ENCODE measurements around the gene FYB1.

Gene FYB1

DNA sequence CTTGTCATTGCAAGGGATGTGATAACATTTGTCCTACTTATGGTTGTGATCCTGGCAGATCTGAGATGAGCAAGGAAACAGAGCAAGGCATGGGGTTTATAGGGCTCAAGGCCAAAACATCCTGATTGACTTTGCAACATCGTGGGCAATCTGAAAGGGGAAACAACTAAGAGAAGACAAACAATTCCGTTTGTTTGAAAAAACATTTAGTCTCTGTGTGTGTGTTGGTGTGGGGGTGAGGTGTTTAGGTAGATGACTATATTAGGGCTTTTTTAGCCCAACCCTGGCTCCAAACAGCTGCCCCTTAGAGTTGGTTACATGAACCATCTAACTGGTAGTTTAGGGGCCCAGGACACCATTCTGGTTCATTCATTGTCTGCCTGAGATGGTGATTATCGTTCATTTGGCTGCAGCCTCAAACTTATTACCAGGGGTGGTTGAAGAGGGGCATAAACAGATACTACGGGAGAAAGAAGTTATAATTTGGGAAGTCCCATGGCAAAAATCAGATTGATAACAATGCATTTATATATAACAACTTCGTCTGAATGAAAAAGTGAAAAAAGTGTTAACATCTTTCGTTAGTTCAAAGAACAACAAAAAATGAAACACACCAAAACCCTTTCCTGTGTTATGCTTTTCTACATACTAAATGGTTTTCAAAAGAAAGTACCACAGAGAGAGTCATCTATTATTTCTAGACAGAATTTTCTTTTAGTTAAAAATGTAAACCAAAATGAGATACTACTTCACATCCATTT is 5.7 kb downstream of the FYB1 start:
- no peaks in the 10 kb centered on the region for H3K36me3 ChIP-seq
- no peak overlapping the region for H3K27ac ChIP-seq
- no peak overlapping the region for H3K4me3 ChIP-seq (ENCODE audit: low read depth, low read length)
- H3K9me3 ChIP-seq (ENCODE audit: severe bottlenecking): no peaks in the 10 kb centered on the region
- H3K27me3 ChIP-seq (ENCODE audit: insufficient read depth, low read depth, severe bottlenecking): no peaks in the 10 kb centered on the region
- TF ChIP-seq, protein P1, sequence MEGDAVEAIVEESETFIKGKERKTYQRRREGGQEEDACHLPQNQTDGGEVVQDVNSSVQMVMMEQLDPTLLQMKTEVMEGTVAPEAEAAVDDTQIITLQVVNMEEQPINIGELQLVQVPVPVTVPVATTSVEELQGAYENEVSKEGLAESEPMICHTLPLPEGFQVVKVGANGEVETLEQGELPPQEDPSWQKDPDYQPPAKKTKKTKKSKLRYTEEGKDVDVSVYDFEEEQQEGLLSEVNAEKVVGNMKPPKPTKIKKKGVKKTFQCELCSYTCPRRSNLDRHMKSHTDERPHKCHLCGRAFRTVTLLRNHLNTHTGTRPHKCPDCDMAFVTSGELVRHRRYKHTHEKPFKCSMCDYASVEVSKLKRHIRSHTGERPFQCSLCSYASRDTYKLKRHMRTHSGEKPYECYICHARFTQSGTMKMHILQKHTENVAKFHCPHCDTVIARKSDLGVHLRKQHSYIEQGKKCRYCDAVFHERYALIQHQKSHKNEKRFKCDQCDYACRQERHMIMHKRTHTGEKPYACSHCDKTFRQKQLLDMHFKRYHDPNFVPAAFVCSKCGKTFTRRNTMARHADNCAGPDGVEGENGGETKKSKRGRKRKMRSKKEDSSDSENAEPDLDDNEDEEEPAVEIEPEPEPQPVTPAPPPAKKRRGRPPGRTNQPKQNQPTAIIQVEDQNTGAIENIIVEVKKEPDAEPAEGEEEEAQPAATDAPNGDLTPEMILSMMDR (IDR thresholded peaks at IDR 0.05; ENCODE audit: low read depth, low read length): no peak
- no peak for DNase-seq

DNA sequence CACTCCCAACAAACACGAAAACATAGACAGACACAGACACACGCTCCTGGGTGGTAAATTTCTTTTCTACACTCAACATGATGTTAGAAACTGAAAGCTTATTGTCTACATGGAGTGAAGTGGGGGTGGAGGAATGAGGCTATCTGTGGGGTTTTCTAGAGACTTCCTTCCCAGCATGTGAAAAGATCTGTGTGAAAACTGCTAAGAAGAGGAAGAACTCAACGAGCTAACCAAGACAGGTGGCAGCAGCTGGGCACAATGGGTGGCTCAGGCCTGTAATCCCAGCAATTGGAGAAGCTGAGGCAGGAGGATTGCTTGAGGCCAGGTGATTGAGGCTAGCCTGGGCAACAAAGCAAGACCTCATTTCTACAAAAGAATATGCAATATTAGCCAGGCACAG is 7.6 kb downstream of the FYB1 start:
- H3K27ac ChIP-seq: no peak overlapping the region
- H3K4me3 ChIP-seq (ENCODE audit: low read depth, low read length): no peak overlapping the region
- no peaks in the 10 kb centered on the region for H3K9me3 ChIP-seq (ENCODE audit: severe bottlenecking)
- H3K27me3 ChIP-seq (ENCODE audit: insufficient read depth, low read depth, severe bottlenecking): no peaks in the 10 kb centered on the region
- no peak for DNase-seq
- TF ChIP-seq, protein P1 (IDR thresholded peaks at IDR 0.05; ENCODE audit: low read depth, low read length): no peak
- no peaks in the 10 kb centered on the region for H3K36me3 ChIP-seq

- Histone ChIP-seq H3K36me3 (no peaks in the 10 kb centered on the region), H3K9me3 (ENCODE audit: severe bottlenecking) (no peaks in the 10 kb centered on the region), H3K4me3 (ENCODE audit: low read depth, low read length) (no peak overlapping the region), H3K27me3 (ENCODE audit: insufficient read depth, low read depth, severe bottlenecking) (no peaks in the 10 kb centered on the region), H3K27ac (no peak overlapping the region)
- no peak for DNase-seq
- TF ChIP-seq, protein P1 (IDR thresholded peaks at IDR 0.05; ENCODE audit: low read depth, low read length): no peak
These were observed 9.4 kb downstream of the FYB1 start for GRCh38 chr5:39209924-39210323.

GRCh38 chr5:39208471-39208870 is 10.9 kb downstream of the FYB1 start:
- Histone ChIP-seq H3K4me3 (ENCODE audit: low read depth, low read length) (no peak overlapping the region), H3K27me3 (ENCODE audit: insufficient read depth, low read depth, severe bottlenecking) (no peaks in the 10 kb centered on the region), H3K27ac (no peak overlapping the region), H3K36me3 (no peaks in the 10 kb centered on the region), H3K9me3 (ENCODE audit: severe bottlenecking) (no peaks in the 10 kb centered on the region)
- no peak for DNase-seq
- TF ChIP-seq, protein P1 (IDR thresholded peaks at IDR 0.05; ENCODE audit: low read depth, low read length): no peak

- DNase-seq: no peak
- TF ChIP-seq, protein P1 (IDR thresholded peaks at IDR 0.05; ENCODE audit: low read depth, low read length): no peak
These were observed 11.9 kb downstream of the FYB1 start for GRCh38 chr5:39207345-39208045.

More at GRCh38 chr5:39207345-39208045, 11.9 kb downstream of the FYB1 start:
- no peaks in the 10 kb centered on the region for H3K9me3 ChIP-seq (ENCODE audit: severe bottlenecking)
- H3K4me3 ChIP-seq (ENCODE audit: low read depth, low read length): no peak overlapping the region
- H3K27ac ChIP-seq: no peak overlapping the region
- no peaks in the 10 kb centered on the region for H3K27me3 ChIP-seq (ENCODE audit: insufficient read depth, low read depth, severe bottlenecking)
- no peaks in the 10 kb centered on the region for H3K36me3 ChIP-seq
